Transverse colon (tissue), 4 donors: Measurements from ENCODE around the gene TERB1. TPM values are rescaled to one million over a fixed set of nuclear protein-coding genes. Genes with fewer than 3 reads are reported as not detected.

Experiments
- DNase-seq: peaks from one replicate; pipeline ENCODE4 v3.0.0-alpha.2; 2019
- H3K27ac ChIP-seq, 4 donors: fragments of 200-600 bp; sonication (generic); 2 replicates each; pipeline ENCODE4 v1.5.1; 2016 to 2018; ENCODE audit warnings: inconsistent platforms in 4 of 4
- H3K27me3 ChIP-seq: fragments of 200-600 bp; sonication (generic); 2 replicates; pipeline ENCODE4 v1.5.1; 2017; ENCODE audit warnings: inconsistent platforms
- H3K36me3 ChIP-seq, 4 donors: fragments of 200-600 bp; sonication (generic); 2 replicates each; pipeline ENCODE4 v1.5.1; 2017 to 2019; ENCODE audit warnings: inconsistent platforms in 4 of 4
- H3K4me1 ChIP-seq, 4 donors: fragments of 200-600 bp; sonication (generic); 2 replicates each; pipeline ENCODE4 v1.5.1; 2017 to 2020; ENCODE audit warnings: inconsistent platforms in 4 of 4
- H3K4me3 ChIP-seq, 4 donors: fragments of 200-600 bp; sonication (generic); 1 replicate in 1 of 4; 2 replicates in 3 of 4; pipeline versions ENCODE4 v1.5.1 to v1.6.1; 2017 to 2019; ENCODE audit warnings: inconsistent platforms in 4 of 4
- H3K9me3 ChIP-seq, 2 donors: fragments of 200-600 bp; sonication (generic); 2 replicates each; pipeline ENCODE4 v1.5.1; 2017 to 2019; ENCODE audit warnings: inconsistent platforms in 2 of 2
- CTCF ChIP-seq, 5 experiments: fragments of 200-600 bp in 3 of 5; fragments of 450-650 bp in 2 of 5; sonication (generic) in 3 of 5; IDR thresholded peaks; 1 replicate in 2 of 5; 2 replicates in 3 of 5; pipeline ENCODE4 v1.5.1; 2016 to 2017; ENCODE audit warnings: antibody characterized with exemption in 5 of 5, inconsistent platforms in 3 of 5, mild to moderate bottlenecking in 2 of 5, moderate library complexity in 1 of 5
- EP300 ChIP-seq: sonication (generic); formaldehyde crosslinking; IDR thresholded peaks from one replicate; pipeline ENCODE4 v1.6.1; 2017; ENCODE audit warnings: antibody characterized with exemption, low read depth
- POLR2A ChIP-seq: fragments of 450-650 bp; IDR thresholded peaks from one replicate; pipeline ENCODE4 v1.6.1; 2016; ENCODE audit warnings: antibody characterized with exemption, mild to moderate bottlenecking, moderate library complexity
- POLR2AphosphoS5 ChIP-seq, 3 donors: sonication (generic); formaldehyde crosslinking; IDR thresholded peaks; one replicate each; pipeline ENCODE4 v1.6.1; 2016; ENCODE audit warnings: antibody characterized with exemption in 3 of 3
- WGBS, 2 donors: methylation state at CpG; one replicate each; pipeline ENCODE4 v1.1.5; 2018; ENCODE audit warnings: low coverage in 1 of 2; 5-methylcytosine and 5-hydroxymethylcytosine counted together
- in situ Hi-C, 4 donors: fragments of 200-750 bp; cut with MboI; loops; one replicate each; pipeline versions ENCODE4 v1.15.0 to v1.15.1; 2017; ENCODE audit warnings: low sequenced_read_pairs in 3 of 4, low pct_ligation_motif_present in 1 of 4, low pct_unique_long_range_greater_than_20kb in 1 of 4
- intact Hi-C: fragments of 100-400 bp; cut with DNase I; formaldehyde crosslinking; loops from one replicate; pipeline ENCODE4 v1.15.1; 2023; ENCODE audit warnings: low total_unique reads
- total RNA-seq, 4 donors: library from RNA; depleted of rRNA; stranded (reverse); fragments of >200 nt; gene quantifications; one replicate each; pipeline ENCODE4 v1.1.0, GENCODE V29; 2016

Gene TERB1
- total RNA-seq, 4 donors from 2014 or later, result 0.32 TPM; not detected in 3

- H3K36me3 ChIP-seq, result no peaks in the 10 kb centered on the region
- intact Hi-C loops (no loop called here), in situ Hi-C loops (no loop called here)
- no peaks in the 10 kb centered on the region for H3K27me3 ChIP-seq
- no peak overlapping the region for H3K27ac ChIP-seq
- TF ChIP-seq POLR2A, result no peak
- TF ChIP-seq EP300, result no peak
- TF ChIP-seq CTCF (IDR thresholded peaks at IDR 0.05), result no peak
- no peak for TF ChIP-seq POLR2AphosphoS5 (IDR thresholded peaks at IDR 0.05)
- no peak overlapping the region for H3K4me3 ChIP-seq
- no peak for DNase-seq
- WGBS, 2 donors, result 47% methylated on average over 2 of the region's 2 CpGs; no CpG with 5 or more reads in 1 of the 2 donors
- no peaks in the 10 kb centered on the region for H3K9me3 ChIP-seq
- H3K4me1 ChIP-seq, result peaks cover 3 to 19% (median 7%) of the 10 kb centered on the region in 4 donors
Observed at GRCh38 chr16:66713076-66713475, 88.3 kb downstream of the TERB1 start.

GRCh38 chr16:66712512-66712911, 88.9 kb downstream of the TERB1 start:
- no peak for TF ChIP-seq POLR2A
- TF ChIP-seq CTCF (IDR thresholded peaks at IDR 0.05), result no peak
- peaks cover 3 to 19% (median 7%) of the 10 kb centered on the region in 4 donors for H3K4me1 ChIP-seq
- H3K27ac ChIP-seq, result no peak overlapping the region
- no peak overlapping the region for H3K4me3 ChIP-seq
- in situ Hi-C loops, result no loop called here
- no peaks in the 10 kb centered on the region for H3K36me3 ChIP-seq
- DNase-seq, result no peak
- H3K27me3 ChIP-seq, result no peaks in the 10 kb centered on the region
- intact Hi-C loops, result no loop called here
- no peaks in the 10 kb centered on the region for H3K9me3 ChIP-seq

GRCh38 chr16:66711581-66711980, 89.8 kb downstream of the TERB1 start:
- TF ChIP-seq EP300 (no peak), POLR2AphosphoS5 (IDR thresholded peaks at IDR 0.05) (no peak)
- intact Hi-C loops, result no loop called here
- Histone ChIP-seq H3K4me3 (no peak overlapping the region), H3K27me3 (no peaks in the 10 kb centered on the region), H3K36me3 (no peaks in the 10 kb centered on the region), H3K9me3 (no peaks in the 10 kb centered on the region), H3K27ac (no peak overlapping the region), H3K4me1 (peaks cover 7 to 23% (median 12%) of the 10 kb centered on the region in 4 donors)
- DNase-seq, result no peak
- in situ Hi-C loops, result no loop called here

- intact Hi-C loops (no loop called here), in situ Hi-C loops (no loop called here)
- TF ChIP-seq POLR2A (no peak), EP300 (no peak), CTCF (IDR thresholded peaks at IDR 0.05) (no peak), POLR2AphosphoS5 (IDR thresholded peaks at IDR 0.05) (no peak)
- Histone ChIP-seq H3K4me3 (no peak overlapping the region), H3K27me3 (no peaks in the 10 kb centered on the region), H3K27ac (peak overlapping the region; percentile 81 to 84 (median 82)), H3K4me1 (peaks cover 8 to 20% (median 14%) of the 10 kb centered on the region in 4 donors), H3K36me3 (no peaks in the 10 kb centered on the region), H3K9me3 (no peaks in the 10 kb centered on the region)
- DNase-seq, result peak; percentile 57
- WGBS, 2 donors, result 32 to 60% methylated on average over 2 to 8 of the region's 8 CpGs
Observed at GRCh38 chr16:66706506-66706880, 94.9 kb downstream of the TERB1 start.

- intact Hi-C loops (no loop called here), in situ Hi-C loops (no loop called here)
- Histone ChIP-seq H3K9me3 (no peaks in the 10 kb centered on the region), H3K27me3 (no peaks in the 10 kb centered on the region), H3K4me1 (peaks cover 8 to 23% (median 14%) of the 10 kb centered on the region in 4 donors), H3K36me3 (no peaks in the 10 kb centered on the region), H3K4me3 (no peak overlapping the region), H3K27ac (peak overlapping the region; percentile 81 to 84 (median 82))
- 49 to 59% methylated on average over 5 to 11 of the region's 11 CpGs for WGBS, 2 donors
- DNase-seq, result peak; percentile 80
- TF ChIP-seq EP300 (no peak), CTCF (IDR thresholded peaks at IDR 0.05) (no peak), POLR2AphosphoS5 (IDR thresholded peaks at IDR 0.05) (peak in 1 of 3 donors; percentile 28)
Observed at GRCh38 chr16:66705790-66706505, 95.4 kb downstream of the TERB1 start.
